ACHN (cell line): ENCODE results near the gene RMDN3.

Source experiments
- DNase-seq: peaks from one replicate; pipeline ENCODE4 v3.0.0-alpha.2; 2015
- in situ Hi-C: cut with HindIII; loops from 2 replicates; pipeline ENCODE4 v1.10.0; 2017; ENCODE audit warnings: low sequenced_read_pairs, low pct_ligation_motif_present, low pct_unique_long_range_greater_than_20kb

RMDN3 gene, protein sequence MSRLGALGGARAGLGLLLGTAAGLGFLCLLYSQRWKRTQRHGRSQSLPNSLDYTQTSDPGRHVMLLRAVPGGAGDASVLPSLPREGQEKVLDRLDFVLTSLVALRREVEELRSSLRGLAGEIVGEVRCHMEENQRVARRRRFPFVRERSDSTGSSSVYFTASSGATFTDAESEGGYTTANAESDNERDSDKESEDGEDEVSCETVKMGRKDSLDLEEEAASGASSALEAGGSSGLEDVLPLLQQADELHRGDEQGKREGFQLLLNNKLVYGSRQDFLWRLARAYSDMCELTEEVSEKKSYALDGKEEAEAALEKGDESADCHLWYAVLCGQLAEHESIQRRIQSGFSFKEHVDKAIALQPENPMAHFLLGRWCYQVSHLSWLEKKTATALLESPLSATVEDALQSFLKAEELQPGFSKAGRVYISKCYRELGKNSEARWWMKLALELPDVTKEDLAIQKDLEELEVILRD

DNA sequence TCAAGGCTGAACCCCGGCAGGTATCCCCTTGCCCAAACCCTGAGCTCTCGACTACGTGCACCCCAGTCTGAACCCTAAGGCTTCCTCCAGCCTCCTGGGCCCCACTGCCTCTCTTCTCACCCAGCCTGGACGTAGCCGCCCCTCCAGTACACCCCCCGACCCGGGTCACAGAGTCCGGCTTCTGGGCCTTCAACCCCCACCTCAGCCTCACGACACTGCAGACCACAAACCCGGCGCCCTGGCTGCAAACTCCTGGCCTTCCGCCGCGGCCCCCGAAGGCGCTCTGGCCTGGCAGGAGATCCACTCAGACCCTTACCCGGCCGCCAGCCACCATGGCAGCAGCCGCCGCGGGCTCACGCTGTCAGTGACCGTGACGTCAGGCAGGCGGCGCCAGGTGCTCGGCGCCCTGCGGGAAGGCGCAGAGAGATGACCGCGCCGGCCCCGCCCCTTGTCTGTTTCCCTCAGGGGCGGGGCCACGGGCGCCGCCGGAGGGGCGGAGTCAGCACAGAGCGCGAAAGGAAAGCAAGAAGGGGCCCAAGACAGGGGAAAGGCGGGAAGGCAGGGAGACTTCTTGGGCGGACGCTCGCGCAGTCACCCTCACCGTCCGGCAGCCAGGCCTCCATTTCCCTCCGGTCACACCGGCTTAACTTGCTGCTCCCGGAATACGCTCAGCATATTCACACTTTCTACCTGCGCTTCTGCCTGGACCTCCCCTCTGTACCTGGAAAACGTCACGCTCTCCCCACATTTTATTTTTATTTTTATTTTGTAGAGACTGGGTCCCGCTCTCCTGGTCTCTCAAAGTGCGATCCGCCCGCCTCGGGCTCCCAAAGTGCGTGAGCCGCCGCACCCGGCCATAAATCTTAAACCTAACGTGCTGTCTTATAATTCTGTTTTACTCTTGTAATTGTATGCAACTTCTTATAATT, at the start of gene RMDN3:
Gene RMDN3, minus strand, starts transcription at position 372 of the 929 bp plus-strand sequence. CDS start 471 bp downstream, outside the sequence.
- DNase-seq = peak; percentile 89
- in situ Hi-C loops = no loop called here

DNA sequence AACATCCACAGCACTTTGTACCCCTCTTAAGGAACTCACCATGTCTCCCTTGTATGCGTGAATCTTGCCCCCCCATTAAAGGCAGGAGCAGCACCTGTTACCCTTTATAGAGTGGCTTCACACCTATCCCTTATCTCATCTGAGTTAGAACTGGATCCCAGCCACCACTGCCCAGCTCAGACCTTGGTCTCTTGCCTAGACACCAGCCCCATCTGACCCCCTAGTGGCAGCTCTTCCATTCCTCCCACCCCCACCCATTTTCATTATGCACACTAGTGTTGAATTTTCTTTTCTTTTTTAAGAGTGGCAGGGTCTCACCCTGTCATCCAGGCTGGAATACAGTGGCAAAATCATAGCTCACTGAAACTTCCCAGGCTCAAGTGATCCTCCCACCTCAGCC, 48.6 kb upstream of the RMDN3 start:
- DNase-seq = no peak
- in situ Hi-C loops = no loop called here

DNA sequence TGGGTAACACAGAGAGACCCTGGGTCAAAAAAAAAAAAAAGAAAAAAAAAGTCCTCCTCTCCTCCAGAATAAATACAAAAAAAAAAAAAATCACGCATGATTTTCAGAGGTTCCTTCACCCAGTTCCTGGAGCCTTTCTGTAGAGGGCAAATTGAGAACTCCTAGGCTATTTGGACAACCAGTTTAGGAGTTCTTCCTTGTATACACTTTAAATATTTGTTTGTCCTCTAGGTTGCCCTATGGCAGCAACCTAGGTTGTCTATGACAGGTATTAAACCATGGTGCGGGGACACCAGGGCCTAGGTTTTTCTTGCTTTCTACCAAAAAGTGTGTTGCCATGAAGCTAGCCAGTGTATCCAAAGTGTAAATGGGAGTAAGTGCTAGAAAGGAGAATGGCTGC, 48.0 kb upstream of the RMDN3 start:
- in situ Hi-C loops = no loop called here

DNA sequence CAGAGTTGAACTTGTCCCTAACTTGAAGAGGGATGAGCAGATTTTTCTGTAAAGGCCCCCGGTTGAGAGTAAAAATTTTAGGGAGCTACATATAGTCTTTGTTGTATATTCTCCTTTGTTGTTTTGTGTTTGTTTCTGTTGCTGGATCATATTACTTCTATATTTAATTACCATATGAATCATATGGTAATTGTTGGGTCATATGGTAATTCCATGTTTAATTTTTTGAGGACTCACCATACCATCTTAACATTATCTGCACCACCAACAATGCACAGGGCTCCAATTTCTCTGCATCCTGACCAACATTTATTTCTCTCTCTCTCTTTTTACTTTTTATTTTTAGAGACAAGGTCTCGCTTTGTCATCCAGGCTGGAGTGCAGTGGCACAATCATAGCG, 44.5 kb upstream of the RMDN3 start:
- DNase-seq = no peak
- in situ Hi-C loops = no loop called here

More for the DNA sequence above, 48.0 kb upstream of the RMDN3 start:
- DNase-seq = no peak

DNA sequence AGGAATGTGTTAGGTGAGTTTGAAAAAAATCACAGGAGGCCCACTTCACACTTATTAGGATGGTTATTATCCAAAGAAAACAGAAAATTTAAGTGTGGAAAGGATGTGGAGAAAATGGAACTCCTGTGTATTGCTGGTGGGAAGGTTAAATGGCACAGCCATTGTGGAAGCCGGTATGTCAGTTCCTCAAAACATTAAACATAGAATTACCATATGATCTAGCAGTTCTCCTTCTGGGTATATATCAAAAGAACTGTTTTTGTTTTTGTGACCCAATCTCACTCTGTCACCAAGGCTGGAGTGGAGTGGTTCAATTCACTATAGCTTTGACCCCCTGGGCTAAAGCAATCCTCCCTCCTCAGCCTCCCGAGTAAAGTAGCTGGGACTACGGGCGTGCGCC, 41.5 kb upstream of the RMDN3 start:
- DNase-seq = no peak
- in situ Hi-C loops = no loop called here

DNA sequence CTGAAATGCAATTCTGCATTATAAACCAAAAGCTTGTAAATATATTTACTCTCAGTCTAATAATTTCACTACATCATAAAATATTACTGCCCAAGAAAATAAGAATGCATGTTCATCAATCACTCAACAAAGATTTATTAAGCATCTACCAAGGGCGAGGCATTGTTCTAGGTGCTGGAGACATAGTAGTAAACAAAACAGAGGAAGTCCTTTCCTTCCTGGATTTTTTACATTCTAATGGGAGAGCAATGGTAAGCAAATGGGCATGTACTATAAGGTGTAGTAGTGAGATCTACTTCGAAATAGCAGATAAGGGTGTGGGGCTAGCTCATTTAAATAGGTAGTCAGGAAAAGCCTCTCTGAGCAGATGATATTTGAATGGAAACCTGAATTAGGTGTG, 41.0 kb upstream of the RMDN3 start:
- in situ Hi-C loops = no loop called here
- no peak for DNase-seq

DNA sequence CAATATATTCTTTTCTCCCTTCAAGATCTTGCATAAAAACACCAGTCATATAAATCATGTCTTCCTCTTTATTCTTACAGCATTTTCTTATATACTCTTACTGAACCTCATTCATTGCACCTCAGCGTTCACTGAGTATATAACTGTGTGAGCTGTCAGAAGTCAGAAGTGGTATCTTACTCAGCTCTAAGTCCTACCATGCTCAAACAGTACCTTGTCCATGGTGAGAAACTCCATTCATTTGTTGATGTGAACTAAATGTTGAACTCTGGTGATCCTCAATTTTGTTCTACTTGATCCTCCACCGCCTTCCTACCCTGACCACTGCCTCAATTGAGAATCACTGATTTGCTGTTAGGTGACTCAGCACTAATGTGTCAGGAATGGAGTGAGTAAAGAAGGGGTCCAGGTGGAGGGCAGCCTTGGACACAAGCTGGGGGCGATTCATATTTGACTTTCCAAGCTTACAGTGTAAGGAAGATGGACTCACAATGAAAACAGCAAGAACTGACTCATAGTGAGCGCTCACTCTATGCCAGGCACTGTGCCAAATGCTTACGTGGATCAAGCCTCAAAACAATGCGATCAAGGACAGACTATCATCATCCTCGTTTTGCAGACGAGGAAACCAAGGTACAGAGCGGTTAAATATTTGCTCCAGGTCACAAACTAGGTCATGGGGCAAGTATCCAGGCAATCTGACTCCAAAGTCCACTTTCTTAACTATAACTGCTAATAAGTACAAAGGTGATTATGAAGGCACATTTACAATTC, 38.3 kb upstream of the RMDN3 start:
- DNase-seq = peak; percentile 78
- in situ Hi-C loops = no loop called here

DNA sequence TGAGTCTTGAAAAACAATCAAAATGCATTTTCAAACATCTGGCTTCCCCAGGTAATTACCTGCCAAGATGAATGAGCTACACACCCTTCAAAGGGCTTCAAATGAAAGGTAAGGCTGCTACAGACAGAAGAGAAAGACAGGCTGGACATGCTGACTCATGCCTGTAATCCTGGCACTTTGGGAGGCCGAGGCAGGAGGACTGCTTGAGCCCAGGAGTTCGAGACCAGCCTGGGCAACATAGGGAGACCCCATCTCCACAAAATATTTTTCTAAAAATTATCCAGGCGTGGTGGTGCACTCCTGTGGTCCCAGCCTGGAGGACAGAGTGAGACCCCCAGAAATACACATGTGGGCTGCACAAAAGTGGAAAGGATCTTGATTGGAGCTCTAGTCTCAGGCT, 37.3 kb upstream of the RMDN3 start:
- in situ Hi-C loops = no loop called here
- no peak for DNase-seq

DNA sequence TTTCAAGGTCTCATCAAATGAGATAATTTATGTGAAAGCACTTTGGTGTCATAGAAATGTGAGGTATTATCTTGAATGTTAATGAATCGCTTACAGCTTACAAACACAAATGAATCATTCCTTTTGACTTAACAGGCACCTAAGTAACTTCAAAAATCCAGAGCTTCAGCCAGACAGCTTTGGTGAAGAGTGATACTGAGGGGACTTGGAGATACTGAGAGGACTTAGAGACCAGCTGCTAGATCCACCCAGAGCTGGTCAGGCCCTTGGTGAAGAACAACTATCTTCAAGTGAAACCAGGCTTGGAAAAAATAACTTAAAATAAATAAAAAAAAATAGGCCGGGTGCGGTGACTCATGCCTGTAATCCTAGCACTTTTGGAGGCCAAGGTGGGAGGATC, 35.7 kb upstream of the RMDN3 start:
- DNase-seq = no peak
- in situ Hi-C loops = no loop called here

DNA sequence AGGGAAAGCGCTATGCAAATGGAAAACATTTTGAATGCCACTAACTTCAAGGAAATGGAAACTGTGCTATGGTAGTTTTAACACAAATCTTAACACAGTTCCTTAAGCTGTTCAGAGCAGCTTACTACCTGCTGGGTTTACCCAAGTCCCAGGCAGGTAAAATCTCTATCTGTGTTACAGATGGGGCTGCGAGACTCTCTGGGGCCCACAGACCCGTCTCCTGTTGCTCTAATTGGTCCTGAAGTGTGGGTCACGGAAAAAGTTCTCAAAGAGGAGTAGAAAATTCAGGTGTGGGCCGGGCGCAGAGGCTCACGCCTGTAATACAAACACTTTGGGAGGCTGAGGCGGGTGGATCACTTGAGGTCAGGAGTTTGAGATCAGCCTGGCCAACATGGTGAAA, 34.9 kb upstream of the RMDN3 start:
- in situ Hi-C loops = no loop called here
- DNase-seq = no peak

DNA sequence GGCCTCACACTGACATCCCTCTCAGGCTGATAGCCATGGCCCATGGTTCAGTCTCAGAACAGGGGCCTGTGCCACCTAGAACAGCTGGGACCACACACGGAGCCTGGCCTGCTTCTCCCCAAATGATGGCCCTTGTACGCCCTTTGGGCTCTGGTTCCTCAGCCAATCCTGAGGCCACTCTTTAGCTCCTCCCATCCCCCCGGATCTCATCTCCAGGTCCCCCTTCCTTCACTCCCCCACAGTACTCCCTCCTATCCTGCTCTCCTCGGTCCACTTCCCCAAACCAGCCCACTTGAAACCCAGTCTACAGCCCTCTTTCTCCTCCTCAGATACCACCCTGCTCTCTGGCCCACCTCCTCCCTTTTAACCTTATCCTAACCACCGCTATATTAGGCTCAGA, 34.1 kb upstream of the RMDN3 start:
- in situ Hi-C loops = no loop called here
- no peak for DNase-seq

DNA sequence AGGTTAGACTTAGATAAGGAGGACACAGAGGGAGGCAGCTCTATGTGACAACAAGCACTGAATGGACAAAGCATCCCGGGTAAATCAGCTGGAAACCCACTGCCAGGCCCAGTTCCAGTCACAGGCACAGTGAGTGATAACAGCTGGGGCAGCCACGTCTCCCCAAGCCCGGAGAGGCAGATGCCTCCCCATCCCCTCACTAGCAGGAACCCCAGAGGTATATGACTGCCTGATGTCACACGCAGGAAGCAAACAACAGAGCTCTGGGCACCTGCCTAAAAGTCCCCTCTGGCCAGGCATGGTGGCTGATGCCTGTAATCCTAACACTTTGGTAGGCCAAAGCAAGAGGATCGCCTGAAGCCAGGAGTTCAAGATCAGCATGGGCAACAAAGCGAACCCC, 32.9 kb upstream of the RMDN3 start:
- in situ Hi-C loops = no loop called here
- no peak for DNase-seq

DNA sequence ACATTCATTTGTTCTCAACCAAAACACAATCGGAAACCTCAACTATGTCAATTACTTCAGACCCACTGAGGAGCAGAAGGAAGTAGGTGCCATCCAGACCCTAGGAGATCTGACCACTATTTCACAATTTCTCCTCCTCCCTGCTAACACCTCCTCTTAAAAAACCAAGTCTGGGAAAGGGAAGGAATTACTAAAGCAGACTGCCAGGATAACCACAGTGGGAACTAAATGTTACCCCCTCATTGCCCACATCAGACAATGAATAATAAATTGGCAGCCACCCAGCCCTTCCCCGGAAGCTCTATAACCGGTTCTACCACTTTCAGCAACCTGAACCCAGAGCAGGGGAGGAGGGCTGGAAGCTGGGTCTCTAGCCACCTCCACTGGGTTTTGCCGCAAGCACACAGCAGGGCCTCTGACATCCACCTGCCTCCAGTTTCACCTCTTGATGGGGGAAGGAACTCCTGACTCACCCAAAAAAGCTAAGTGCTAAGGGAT, 32.3 kb upstream of the RMDN3 start:
- in situ Hi-C loops = no loop called here
- peak; percentile 76 for DNase-seq

DNA sequence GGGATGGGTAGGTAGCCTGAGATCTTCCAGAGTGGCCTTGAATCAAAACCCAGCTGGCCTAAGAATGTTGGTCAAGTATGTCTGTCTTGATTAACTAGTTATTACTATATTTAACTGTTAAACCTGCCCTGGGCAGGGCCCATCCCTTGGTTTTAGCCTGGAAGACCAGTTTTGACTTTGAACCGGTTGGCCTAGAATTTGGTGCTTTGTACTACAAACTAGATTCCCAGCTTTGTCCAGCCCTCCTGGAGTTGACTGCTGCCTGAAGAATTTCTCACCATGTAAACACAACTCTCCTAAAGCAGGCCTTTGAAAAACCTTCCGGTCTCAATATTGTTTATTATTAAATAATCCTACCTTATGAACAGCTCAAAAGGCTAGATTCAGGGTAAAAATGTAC, 30.8 kb upstream of the RMDN3 start:
- in situ Hi-C loops = no loop called here
- no peak for DNase-seq

DNA sequence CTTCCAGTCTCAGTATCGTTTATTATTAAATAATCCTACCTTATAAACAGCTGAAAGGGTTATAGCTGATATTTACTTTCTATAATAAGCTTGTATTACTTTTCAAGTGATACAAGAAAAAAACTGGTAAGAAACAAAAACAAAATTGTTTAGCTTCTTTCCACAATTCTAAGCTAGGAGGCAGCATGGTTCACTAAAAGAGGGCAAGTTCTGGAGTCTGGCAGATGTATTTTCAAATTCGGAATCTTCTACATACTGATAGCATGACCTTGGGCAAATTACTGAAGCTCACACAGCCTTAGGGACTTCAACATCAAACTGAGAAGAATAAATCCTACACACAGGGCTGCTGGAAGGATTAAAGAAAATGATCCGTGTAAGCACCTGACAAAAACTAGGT, 30.1 kb upstream of the RMDN3 start:
- in situ Hi-C loops = no loop called here
- DNase-seq = no peak

DNA sequence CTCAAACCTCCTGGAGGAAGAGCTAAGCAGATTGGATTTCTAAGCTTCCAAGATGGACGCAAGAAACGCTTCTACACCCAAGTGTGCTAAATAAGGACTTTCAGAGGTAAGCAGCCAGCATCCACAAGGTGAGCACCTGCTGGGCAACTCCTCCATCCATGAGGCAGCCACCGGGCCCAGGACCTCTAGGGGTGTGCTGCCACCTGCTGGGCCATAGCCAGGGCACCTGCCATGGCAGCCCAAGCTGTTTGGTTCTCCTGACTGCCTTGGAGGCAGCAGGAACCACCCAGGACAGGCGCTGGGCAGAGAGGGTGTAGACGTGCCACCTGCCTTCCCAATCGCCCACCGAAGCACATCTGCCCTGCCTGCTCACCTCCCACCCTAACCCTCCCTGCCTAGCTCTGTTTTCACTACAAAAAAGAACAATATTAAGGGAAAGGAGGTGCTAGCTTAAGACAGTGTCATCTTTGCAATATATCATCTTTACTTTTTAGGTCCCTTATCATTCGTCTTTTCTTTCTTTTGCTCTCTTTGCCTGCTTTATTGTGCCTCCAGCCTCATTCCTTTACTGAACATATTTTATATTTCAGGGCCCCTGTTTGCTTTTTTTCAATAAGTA, 27.7 kb upstream of the RMDN3 start:
- peak; percentile 61 for DNase-seq
- in situ Hi-C loops = no loop called here

DNA sequence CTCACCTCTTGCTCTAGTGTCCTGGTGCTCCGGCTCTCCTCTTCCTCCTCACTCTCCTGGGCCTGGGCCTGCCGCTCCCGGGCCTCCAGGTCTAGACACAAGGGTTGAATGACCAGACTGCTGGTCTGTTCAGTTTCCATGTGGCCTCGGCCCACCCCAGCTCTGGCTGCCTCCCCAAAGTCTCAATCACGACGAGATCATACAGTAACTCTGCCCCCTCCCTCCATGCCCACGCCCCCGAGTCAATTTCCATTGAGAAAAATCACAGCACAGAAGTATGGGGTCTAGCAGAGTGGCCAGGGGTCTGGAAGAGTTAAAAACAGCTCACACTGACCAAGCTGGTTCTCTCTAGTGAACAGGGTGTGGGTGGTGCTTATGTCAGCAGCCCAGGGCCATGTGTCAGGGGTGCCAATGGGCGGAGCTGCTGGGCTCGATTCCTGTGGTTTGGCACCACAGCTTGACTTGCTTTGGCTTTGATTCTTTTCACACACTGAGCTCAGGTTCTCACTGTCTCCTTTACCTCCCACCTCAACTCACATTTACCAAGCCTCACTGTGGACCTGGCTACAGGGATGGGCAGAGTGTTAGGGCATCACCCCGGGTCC, 21.6 kb upstream of the RMDN3 start:
- in situ Hi-C loops = no loop called here
- DNase-seq = peak; percentile 75
